TTC549 (cell line): Measurements from ENCODE around the gene CHAF1B.
"Not testable (repeated sequence)": the region's sequence is repeated elsewhere in the genome, so short reads cannot be mapped to it uniquely, and the experiment has no call there.

Experiments used
- FAIRE-seq: peaks from 2 replicates; lab custom pipeline; 2012; peaks lifted over from hg19 to GRCh38; lab: Jason Lieb, UNC

Gene CHAF1B

GRCh38 chr21:36388835-36389234 lies 3.6 kb downstream of the CHAF1B start:
- no peak for FAIRE-seq

GRCh38 chr21:36391649-36392048 lies 6.5 kb downstream of the CHAF1B start:
- FAIRE-seq = not testable (repeated sequence)

DNA sequence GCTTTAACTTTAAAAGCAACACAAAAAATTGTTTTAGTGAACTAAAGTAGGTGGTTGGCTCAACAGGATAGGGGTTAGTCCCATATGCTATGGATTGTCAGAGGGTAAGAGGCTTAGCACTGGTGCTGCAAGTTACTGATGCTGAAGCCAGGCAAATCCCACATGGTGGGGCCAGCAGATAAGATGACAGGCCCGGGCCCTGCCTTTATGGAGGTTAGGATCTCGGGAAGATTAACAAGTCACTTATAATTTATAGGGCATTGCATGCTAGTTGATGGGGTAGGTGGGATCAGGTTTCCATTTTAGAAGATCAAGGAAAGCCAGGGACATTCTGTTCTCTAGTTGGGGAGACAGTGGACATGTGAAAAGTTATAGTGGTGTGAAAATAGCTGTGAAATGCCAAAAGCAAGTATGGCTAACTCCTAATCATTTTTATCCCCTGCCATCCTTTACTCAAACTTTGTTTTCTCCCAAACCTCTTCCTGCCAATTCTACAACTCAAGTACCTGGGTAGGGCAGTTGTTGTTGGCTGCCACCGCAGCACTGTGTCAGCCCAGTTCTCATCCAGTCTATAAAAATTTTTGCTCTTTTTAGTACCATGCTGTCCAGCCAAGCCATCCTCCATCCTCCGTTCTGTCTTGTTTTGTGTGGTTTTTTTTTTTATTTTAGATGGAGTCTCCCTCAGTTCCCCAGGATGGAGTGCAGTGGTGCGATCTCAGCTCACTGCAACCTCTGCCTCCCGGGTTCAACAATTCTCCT lies 10.3 kb downstream of the CHAF1B start:
- FAIRE-seq = no peak

DNA sequence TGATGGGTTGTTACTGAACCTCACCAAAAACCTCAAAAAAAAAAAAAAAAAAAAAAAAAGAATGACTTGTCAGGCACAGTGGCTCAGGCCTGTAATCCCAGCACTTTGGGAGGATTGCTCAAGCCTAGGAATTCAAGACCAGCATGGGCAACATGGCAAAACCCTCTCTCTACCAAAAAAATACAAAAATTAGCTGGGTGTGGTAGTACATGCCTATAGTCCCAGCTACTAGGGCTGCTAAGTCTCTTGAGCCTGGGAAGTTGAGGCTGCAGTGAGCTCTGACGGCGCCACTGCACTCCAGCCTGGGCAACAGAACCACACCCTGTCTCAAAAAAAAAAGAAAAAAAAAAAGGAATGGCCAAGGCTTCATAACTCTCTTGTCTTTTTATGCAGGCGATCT lies 11.1 kb downstream of the CHAF1B start:
- FAIRE-seq = no peak

DNA sequence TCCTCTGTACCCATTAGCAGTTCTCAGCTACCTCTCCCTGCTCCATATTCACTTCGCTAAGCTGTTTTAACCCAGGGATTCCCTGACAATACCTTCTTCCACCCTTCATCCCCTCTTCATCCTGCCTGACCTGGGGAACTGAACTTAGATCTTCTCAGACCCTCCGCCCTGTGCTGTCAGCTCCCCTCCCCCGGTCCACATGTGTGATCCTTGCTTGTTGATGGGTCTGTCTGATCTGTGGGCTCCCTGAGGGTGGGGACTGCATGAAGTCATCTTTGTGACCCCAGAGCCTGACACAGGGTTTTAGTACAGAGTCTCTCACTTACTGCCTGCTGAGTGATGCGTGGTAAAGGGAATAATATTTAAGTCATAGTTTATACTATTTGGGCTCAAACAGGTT lies 11.8 kb downstream of the CHAF1B start:
- FAIRE-seq = no peak

GRCh38 chr21:36397606-36398005 lies 12.4 kb downstream of the CHAF1B start:
- FAIRE-seq = no peak

DNA sequence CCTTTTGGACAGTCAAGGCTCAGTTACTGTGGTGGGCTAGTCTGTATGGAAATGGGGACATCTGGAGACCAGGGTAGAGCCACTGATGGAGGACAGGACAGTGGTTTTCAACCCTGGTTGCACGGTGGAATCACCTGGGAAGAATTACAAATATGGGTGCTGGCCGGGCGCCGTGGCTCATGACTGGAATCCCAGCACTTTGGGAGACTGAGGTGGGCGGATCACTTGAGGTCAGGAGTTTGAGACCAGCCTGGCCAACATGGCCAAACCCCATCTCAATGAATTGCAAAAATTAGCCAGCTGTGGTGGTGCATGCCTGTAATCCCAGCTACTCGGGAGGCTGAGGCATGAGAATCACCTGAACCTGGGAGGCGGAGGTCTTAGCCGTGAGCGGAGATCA lies 14.5 kb downstream of the CHAF1B start:
- FAIRE-seq = not testable (repeated sequence)

GRCh38 chr21:36400719-36401118 lies 15.5 kb downstream of the CHAF1B start:
- no peak for FAIRE-seq

GRCh38 chr21:36402339-36402738 lies 17.1 kb downstream of the CHAF1B start:
- FAIRE-seq = no peak

DNA sequence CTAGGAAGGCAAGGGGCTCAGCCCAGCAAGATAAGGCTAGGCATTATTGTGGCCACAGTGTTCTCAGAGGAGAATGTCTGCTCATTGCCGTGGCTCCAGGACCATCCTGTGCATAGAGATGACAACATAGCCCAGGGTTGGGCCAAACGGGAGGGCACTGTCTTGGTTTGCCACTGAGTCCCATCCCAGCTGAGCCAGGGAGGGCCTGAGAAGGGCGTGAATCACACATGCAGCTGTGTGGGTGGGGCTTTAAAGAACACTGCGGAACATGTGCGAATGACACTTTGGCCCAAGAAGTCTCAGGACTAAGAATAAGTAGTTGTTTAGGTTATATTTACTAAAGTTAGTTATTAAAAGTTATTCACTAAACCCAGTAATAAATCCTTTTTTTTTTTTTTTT lies 18.5 kb downstream of the CHAF1B start:
- FAIRE-seq = no peak

DNA sequence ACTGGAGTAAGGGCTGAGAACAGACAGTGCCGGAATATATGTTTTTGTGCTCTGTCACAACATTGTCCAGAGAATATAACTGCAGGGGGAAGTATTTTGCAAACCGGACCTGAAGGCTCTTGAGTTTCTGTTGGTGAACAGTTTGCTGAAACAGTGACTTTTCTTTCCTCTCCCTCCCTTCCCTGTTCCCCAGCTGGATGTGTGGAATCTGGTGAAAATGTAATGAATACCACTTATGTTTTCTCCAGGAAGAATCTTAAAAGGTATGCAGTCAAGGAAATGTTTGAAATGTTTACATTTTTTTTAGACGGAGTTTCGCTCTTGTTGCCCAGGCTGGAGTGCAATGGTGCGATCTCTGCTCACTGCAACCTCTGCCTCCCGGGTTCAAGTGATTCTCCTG lies 23.4 kb downstream of the CHAF1B start:
- FAIRE-seq = no peak

- no peak for FAIRE-seq
Measured at GRCh38 chr21:36411301-36411700, 26.1 kb downstream of the CHAF1B start.

DNA sequence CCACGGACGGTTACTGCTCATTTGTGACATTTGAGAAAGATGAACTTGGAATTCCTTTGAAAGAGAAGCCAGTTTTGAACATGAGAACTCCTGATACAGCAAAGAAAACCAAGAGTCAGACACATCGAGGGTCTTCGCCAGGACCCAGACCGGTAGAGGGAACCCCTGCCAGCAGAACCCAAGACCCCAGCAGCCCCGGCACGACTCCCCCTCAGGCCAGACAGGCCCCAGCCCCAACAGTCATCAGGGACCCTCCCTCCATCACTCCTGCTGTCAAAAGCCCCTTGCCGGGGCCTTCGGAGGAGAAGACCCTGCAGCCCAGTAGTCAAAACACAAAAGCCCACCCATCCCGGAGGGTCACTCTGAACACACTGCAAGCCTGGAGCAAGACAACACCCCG lies 27.7 kb downstream of the CHAF1B start:
- no peak for FAIRE-seq

- FAIRE-seq = no peak
Measured at GRCh38 chr21:36415375-36415774, 30.2 kb downstream of the CHAF1B start.

DNA sequence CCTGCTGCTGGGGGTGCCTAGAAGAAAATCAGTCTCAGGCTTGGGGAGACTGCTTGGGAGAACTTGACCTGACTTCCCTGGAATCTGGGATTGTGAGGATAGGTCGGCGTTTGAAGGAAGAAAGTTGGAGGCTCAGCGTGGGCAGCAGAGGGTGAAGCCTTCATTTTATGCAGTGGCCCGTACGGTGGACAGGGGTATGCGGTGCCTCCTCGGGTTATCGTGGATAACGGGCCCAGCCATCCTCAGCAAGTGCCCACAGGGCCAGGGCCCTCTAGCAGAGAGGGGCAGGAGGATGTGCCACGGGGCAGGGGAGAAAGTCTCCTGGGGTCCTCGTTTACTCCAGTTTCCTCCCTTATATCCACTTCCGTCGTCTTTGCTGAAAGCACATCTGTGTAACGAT lies 34.0 kb downstream of the CHAF1B start:
- no peak for FAIRE-seq

GRCh38 chr21:36419996-36420395 lies 34.8 kb downstream of the CHAF1B start:
- no peak for FAIRE-seq

DNA sequence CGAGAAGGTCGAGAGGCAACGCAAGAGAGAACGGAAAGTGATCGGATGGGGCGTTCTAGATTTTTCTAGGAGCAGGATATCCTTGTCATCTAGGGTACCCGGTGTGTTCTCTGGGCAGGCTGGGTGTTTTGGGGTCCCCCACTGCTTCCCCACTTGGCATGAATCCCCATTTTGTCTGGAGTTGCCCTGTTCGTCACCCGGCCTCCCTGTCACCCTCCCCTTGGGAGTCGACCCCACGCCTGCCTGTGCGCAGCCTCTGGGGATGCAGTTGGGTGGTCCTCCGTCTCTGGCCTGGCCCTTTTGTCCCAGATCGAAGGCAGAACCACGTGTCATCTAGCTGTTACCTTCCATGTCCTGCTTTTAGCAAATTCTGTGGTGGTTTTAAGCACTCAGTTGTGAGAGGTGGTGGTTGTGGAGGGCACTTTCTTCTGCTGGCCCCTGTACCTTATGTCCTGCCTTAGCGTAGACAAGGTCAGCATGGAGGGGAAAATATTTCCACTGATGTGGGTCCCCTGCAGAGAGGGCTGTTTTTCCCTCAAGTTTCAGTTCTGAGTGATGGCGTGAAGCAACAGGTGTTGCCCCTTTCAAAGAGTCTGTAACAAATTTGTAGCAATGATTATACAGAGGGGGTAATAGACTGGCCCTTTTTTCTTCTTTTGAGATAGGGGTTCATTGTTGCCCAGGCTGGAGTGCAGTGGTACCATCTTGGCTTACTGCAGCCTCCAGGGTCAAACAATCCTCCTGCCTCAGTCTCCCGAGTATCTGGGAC lies 35.6 kb downstream of the CHAF1B start:
- FAIRE-seq = no peak

DNA sequence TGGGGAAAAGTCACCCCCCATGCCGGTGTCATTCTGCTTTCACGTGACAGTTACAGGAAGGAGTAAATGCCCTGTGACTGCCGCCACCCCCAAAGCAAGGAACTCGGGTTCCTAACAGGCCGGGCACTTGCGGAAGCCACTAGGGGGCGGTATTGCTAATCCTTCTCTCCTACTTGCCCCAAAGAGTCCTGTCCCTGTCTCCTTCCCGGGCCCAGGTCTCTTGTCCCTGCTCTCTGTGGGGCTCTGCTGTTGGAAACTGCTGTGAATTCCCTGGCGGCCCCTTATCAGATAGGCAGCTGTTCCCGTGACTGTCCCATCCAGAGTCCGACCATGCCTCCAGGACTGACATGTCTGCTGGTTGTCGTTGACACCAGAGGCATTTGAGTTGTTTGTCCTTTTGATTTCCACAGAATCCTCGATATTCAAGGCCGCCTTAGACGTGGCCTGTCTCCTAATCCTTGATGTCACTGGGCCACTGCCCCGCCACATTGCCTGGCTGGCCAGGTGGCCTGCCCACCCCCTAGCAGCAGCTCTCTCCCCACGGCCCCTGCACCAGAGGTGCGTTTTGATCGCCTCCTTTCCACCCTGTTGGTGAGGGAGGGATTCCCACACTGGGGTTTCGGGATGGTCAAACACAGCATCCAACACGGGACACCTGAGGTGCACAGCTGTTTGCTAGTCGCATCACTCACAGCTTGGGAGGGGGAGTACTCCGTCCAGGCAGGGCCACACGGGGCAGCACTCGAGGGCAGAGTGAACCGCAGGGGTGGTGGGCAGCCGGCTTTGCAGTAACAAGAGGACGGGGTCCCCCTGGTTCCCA lies 37.3 kb downstream of the CHAF1B start:
- no peak for FAIRE-seq

DNA sequence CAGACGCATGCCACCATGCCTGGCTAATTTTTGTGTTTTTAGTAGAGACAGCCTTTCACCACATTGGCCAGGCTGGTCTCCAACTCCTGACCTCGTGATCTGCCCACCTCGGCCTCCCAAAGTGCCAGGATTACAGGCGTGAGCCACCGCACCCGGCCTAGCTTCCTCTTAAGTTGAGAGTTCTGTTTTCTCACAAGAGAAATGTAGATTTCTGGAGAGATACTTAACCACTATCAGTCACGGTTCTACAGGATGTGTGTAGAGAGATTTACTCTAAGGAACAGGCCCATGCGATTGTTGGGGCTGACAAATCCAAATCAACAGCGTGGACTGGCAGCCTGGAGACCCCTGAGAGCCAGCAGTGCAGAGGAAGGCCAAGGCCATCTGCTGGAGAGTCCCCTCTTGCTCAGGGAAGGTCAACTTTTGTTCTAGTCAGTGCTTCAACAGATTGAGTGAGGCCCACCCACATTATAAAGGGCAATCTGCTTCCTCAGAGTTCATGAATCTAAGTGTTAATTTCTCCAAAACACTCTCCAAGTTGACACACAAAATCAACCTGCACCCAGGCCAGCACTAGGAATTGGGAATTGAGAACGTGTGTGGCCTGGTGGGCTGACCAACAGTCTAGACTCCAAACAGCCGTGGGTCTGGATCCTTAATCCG lies 38.7 kb downstream of the CHAF1B start:
- no peak for FAIRE-seq

DNA sequence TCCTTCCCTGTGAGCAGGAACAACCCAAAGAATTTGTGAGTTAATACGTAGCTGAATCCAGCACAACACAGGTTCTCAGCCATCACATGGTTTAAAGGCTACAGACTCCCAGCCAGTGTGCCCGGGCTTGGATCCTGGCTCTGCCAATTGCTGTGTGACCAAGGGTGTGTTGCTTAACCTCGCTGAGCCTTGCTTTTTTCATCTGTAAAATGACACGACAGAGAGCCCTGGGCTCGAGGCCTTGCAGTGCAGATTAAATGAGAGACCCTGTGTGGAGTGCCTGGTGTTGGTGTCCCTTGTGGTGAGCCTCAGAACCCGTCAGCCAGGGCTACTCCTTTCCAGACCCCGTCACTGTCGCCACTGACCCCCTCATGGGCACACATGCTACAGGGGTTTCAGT lies 39.4 kb downstream of the CHAF1B start:
- no peak for FAIRE-seq

DNA sequence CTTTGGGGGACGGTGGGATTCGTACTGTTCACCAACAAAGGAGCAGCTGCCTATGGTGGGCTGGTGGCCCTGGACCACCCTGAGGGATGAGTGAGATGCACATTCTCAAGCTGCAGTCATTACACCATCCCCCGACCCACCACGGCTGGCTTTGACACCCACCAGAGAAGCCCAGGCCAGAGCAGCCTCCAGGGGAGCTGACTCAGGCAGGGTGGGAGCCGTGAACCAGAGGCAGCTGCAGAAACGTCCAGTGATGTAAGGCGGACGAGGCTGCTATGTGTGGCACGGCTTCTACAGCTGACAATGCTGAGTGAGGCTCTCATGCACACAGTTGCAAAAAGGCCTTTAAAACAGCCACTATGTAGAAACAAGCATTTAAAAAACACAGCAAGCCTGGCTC lies 40.1 kb downstream of the CHAF1B start:
- FAIRE-seq = no peak

GRCh38 chr21:36427502-36427901 lies 42.3 kb downstream of the CHAF1B start:
- no peak for FAIRE-seq
